Kidney (tissue), 14 donors: ENCODE results near the gene RECK. TPM values are rescaled to one million over a fixed set of nuclear protein-coding genes. Genes with fewer than 3 reads are reported as not detected.

Experiments used
- DNase-seq, 5 donors: peaks; one replicate each; pipeline ENCODE4 v3.0.0-alpha.2; 2013 to 2020
- FAIRE-seq: peaks from 2 replicates; lab custom pipeline; 2012; peaks lifted over from hg19 to GRCh38; lab: Jason Lieb, UNC
- H3K27ac ChIP-seq, 2 donors: one replicate each; pipeline ENCODE4 v1.7.0; 2013; ENCODE audit warnings: low read depth in 2 of 2, low read length in 2 of 2, inconsistent platforms in 1 of 2
- H3K27me3 ChIP-seq: one replicate; pipeline ENCODE4 v1.7.1; 2013; ENCODE audit warnings: low read length, inconsistent platforms; ENCODE audit not compliant: control insufficient read depth, insufficient read depth
- H3K36me3 ChIP-seq, 3 donors: one replicate each; pipeline versions ENCODE4 v1.7.0 to v1.7.1; 2013; ENCODE audit warnings: low read length in 3 of 3, control low read depth in 1 of 3, inconsistent platforms in 1 of 3; ENCODE audit not compliant: insufficient read depth in 3 of 3, control insufficient read depth in 2 of 3
- H3K4me1 ChIP-seq, 3 donors: one replicate each; pipeline versions ENCODE4 v1.7.0 to v1.7.1; 2013; ENCODE audit warnings: low read length in 3 of 3, inconsistent platforms in 1 of 3, low read depth in 1 of 3; ENCODE audit not compliant: control insufficient read depth in 2 of 3, insufficient read depth in 2 of 3
- H3K4me3 ChIP-seq, 3 donors: one replicate each; pipeline versions ENCODE4 v1.7.0 to v1.8.1; 2013; ENCODE audit warnings: low read length in 3 of 3, control low read depth in 1 of 3, inconsistent platforms in 1 of 3
- H3K9ac ChIP-seq, 3 donors: one replicate each; pipeline versions ENCODE4 v1.7.0 to v1.7.1; 2013; ENCODE audit warnings: low read length in 3 of 3, control low read depth in 1 of 3, inconsistent platforms in 1 of 3
- H3K9me3 ChIP-seq, 3 donors: one replicate each; pipeline versions ENCODE4 v1.7.0 to v1.7.1; 2013; ENCODE audit warnings: low read length in 3 of 3, control low read depth in 1 of 3, inconsistent platforms in 1 of 3; ENCODE audit not compliant: control insufficient read depth in 2 of 3, insufficient read depth in 1 of 3
- intact Hi-C: fragments of 100-400 bp; cut with DNase I; formaldehyde crosslinking; loops from one replicate; pipeline ENCODE4 v1.11.1; 2022
- polyA plus RNA-seq: library from polyadenylated mRNA; stranded (reverse); fragments of 350-450 nt; fragmentation: Illumina TruSeq; extraction: RNeasy Lipid Tissue Mini Kit (QIAGEN cat#74804); gene quantifications from one replicate; pipeline ENCODE4 v1.2.3, GENCODE V29; 2014; ENCODE audit warnings: low read depth, low replicate concordance; ENCODE audit not compliant: insufficient read depth
- total RNA-seq: library from RNA; stranded (reverse); fragmentation: NEBNext Ultra II Directional; extraction: Animal tissue kit (Norgen Biotek cat#: 25700); gene quantifications from one replicate; pipeline ENCODE4 v1.2.1, GENCODE V29; 2021
- TF ChIP-seq, protein P1 (sequence below): IDR thresholded peaks from 3 replicates; pipeline ENCODE4 v1.5.1; 2012; ENCODE audit warnings: mild to moderate bottlenecking, moderate library complexity, borderline replicate concordance; ENCODE audit not compliant: insufficient read depth; ENCODE audit errors: extremely low read depth
- donor health status: control.
- donor health status: control.
- donor health status: control.
- donor health status: control.
- donor health status: control.
- donor health status: DM: yes; HTN: yes; CAD: no.
- donor health status: Normal renal cell carcinoma (clear cell type).

Gene RECK
- total and polyA plus RNA-seq, 2 donors from 2014 or later, result 4.5 to 10.4 TPM

DNA sequence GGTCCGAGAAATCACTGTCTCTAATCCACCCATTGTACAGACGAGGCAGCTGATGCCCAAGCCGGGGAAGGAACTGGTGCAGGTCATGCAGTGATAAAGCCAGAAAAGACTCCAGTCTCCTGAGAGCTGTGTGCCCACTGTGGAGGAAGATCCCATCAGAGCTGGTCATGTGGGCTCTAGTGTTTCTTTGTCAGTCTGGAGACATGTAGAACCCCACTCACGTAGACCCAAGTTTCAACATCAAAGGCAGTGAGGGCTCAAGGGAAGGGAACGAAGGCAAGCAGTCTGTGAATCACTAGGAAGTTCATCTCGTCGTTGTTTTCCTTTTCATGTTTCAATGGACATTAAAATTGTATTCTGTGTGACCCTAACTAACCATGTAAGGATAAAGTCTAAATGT lies 85.3 kb downstream of the RECK start:
- Histone ChIP-seq H3K4me1 (no peaks in the 10 kb centered on the region), H3K36me3 (peaks cover 0 to 5% (median 0%) of the 10 kb centered on the region in 3 donors), H3K27me3 (no peaks in the 10 kb centered on the region), H3K27ac (no peak overlapping the region), H3K9ac (no peak overlapping the region), H3K9me3 (no peaks in the 10 kb centered on the region), H3K4me3 (no peak overlapping the region)
- TF ChIP-seq, protein P1, sequence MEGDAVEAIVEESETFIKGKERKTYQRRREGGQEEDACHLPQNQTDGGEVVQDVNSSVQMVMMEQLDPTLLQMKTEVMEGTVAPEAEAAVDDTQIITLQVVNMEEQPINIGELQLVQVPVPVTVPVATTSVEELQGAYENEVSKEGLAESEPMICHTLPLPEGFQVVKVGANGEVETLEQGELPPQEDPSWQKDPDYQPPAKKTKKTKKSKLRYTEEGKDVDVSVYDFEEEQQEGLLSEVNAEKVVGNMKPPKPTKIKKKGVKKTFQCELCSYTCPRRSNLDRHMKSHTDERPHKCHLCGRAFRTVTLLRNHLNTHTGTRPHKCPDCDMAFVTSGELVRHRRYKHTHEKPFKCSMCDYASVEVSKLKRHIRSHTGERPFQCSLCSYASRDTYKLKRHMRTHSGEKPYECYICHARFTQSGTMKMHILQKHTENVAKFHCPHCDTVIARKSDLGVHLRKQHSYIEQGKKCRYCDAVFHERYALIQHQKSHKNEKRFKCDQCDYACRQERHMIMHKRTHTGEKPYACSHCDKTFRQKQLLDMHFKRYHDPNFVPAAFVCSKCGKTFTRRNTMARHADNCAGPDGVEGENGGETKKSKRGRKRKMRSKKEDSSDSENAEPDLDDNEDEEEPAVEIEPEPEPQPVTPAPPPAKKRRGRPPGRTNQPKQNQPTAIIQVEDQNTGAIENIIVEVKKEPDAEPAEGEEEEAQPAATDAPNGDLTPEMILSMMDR, result no peak
- DNase-seq, result no peak
- intact Hi-C loops, result no loop called here
- FAIRE-seq, result no peak

DNA sequence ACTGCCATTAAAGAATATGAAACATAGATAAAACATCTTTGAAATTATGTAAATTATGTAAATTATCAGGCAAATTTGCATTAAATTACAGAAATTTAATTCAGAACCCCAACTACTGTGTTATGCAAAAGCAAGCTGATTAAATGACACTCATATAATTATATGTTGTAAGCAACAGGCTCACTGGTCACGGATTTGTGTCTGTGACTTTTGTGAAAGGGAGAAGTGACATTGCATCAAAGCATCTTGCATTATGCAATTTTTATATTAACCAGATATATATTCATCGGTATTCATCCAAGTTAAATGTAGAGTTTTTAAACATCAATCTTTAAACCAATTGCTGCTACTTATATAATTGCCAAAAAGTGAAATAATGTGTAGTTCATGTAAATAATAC lies 86.8 kb downstream of the RECK start:
- H3K27me3 ChIP-seq, result no peaks in the 10 kb centered on the region
- intact Hi-C loops, result no loop called here
- H3K4me1 ChIP-seq, result no peaks in the 10 kb centered on the region
- no peak for DNase-seq
- H3K9me3 ChIP-seq, result no peaks in the 10 kb centered on the region
- H3K4me3 ChIP-seq, result no peak overlapping the region
- H3K36me3 ChIP-seq, result peaks cover 0 to 5% (median 0%) of the 10 kb centered on the region in 3 donors
- FAIRE-seq, result no peak
- H3K9ac ChIP-seq, result no peak overlapping the region
- no peak overlapping the region for H3K27ac ChIP-seq
- TF ChIP-seq, protein P1, result no peak

DNA sequence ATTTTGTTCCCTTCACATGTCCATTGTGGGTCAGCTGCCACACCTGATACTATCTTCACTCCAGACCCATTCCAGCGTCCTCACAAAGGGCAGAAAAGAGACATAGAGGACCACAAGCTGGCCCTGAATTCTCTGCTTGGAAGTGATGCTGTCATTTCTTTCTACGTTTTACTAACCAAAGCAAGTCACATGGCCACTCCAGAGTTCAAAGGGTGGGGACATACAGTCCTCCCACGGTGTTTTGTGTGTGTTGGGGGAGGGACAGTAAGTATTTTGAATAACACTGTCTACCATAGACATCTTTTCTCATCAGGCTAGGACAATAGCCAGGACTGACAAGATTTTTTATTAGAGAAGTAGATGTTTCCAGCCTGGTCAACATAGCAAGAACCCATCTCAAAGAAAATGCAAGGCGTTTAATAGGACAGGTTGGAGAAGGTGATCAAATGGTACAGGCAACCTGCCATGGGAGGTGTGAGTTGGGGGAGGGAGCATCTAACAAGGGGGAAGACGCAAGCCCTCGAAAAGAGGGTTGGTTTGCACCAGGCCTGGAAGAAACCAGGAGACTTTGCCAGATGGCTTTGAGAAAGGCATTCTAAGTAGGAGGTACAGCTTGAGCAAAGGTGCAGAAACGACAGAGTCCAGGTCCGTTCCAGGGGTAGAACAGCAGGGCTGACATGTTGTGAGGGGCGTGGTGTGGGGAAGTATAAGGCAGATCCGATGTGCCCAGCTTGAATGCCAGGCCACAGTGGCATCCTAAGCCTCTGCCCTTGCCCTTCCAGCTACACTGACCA lies 88.5 kb downstream of the RECK start:
- H3K9me3 ChIP-seq, result no peaks in the 10 kb centered on the region
- TF ChIP-seq, protein P1, result no peak
- no peaks in the 10 kb centered on the region for H3K27me3 ChIP-seq
- DNase-seq, result no peak
- no peak overlapping the region for H3K27ac ChIP-seq
- no peak for FAIRE-seq
- H3K4me3 ChIP-seq, result no peak overlapping the region
- intact Hi-C loops, result no loop called here
- peaks cover 0 to 5% (median 0%) of the 10 kb centered on the region in 3 donors for H3K36me3 ChIP-seq
- H3K4me1 ChIP-seq, result no peaks in the 10 kb centered on the region
- H3K9ac ChIP-seq, result no peak overlapping the region
